Activated T-helper 17 cell treated with anti-CD3 and anti-CD28 coated beads, Interleukin-2, amount 50 U/mL, for 72 hours (primary cell): ENCODE measurements around the gene NCBP3. TPM values are rescaled to one million over a fixed set of nuclear protein-coding genes. Genes with fewer than 3 reads are reported as not detected.
"Not testable (repeated sequence)": the region's sequence is repeated elsewhere in the genome, so short reads cannot be mapped to it uniquely, and the experiment has no call there.

Experiments used
- ATAC-seq: fragments of 150-1000 bp; cut with Tn5 transposase; replicated peaks from 2 replicates; pipeline ENCODE4 v1.10.0; 2021; ENCODE audit warnings: mild to moderate bottlenecking, moderate library complexity
- H3K27ac Mint-ChIP-seq: one replicate; pipeline ENCODE4 v1.8.0; 2022; ENCODE audit warnings: mixed read lengths
- H3K27me3 Mint-ChIP-seq: one replicate; pipeline ENCODE4 v1.8.0; 2022; ENCODE audit warnings: mixed read lengths
- H3K36me3 Mint-ChIP-seq: one replicate; pipeline ENCODE4 v1.8.0; 2022; ENCODE audit warnings: low read depth, mild to moderate bottlenecking, mixed read lengths
- H3K4me1 Mint-ChIP-seq: one replicate; pipeline ENCODE4 v1.8.0; 2022; ENCODE audit warnings: mixed read lengths
- H3K4me3 Mint-ChIP-seq: one replicate; pipeline ENCODE4 v1.8.0; 2022; ENCODE audit warnings: mild to moderate bottlenecking, mixed read lengths
- H3K9me3 Mint-ChIP-seq: one replicate; pipeline ENCODE4 v1.8.0; 2022; ENCODE audit warnings: mixed read lengths
- total RNA-seq, 2 donors: library from RNA; stranded (reverse); gene quantifications; one replicate each; pipeline ENCODE4 v1.2.3, GENCODE V29; 2022

The NCBP3 gene
- total RNA-seq, 2 donors from 2014 or later = 30.8 to 40.4 TPM

DNA sequence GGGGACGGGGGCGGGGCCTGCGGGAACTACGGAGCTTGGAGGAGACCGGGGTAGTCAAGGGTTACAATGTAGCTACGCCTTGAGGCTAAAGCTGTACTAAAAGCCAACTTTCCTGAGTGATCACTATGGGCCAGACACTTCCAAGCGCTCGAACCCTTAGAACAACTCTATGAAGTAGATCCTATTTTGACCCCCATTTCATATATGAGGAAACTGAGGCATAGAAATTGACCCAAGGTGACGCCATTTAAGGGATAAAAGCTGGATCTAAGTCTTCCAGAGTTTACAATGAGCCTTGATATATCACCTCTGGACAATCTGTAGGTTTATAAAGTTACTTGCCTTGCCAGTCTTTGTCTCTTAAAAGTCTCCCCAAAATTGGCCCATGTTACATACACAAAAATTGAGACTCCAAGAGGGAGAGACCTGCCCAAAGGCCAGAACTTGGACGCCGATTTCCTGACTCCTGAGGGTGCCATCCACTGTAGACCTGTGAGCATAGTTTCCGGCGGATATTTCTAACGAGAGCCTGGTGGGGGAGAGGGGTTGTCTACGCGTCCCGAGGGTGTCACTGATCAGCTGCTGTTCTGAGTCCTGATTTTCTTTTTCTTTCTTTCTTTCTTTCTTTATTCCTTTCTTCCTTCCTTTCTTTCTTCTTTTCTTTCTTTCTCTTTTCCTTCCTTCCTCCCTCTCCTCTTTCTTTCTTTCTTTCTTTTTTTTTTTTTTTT lies 555 bp upstream of the NCBP3 start:
- Mint-ChIP-seq H3K27me3 (no peaks in the 10 kb centered on the region), H3K9me3 (no peaks in the 10 kb centered on the region), H3K27ac (peak overlapping the region; percentile 91), H3K4me3 (peak overlapping the region; percentile 93), H3K4me1 (peaks cover 15% of the 10 kb centered on the region), H3K36me3 (peaks cover 29% of the 10 kb centered on the region)
- ATAC-seq = no peak

DNA sequence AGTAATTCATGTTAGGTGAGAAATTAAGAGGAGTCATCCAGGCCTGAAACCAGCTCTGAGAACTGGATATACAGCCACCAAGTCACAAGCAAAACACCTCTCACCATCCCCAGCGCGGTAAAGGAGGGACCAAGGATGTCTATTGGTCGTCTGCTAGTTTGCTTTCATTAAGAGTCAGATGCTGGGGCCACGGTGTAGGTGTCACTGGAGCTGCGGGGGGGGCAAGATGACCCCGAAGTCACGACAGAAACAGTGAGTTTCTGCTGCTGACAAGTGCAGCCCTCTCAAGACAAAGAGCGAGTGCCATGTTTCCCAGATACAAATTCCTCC lies 790 bp downstream of the NCBP3 start:
- peaks cover 42% of the 10 kb centered on the region for H3K36me3 Mint-ChIP-seq
- peak overlapping the region; percentile 93 for H3K4me3 Mint-ChIP-seq
- H3K9me3 Mint-ChIP-seq = no peaks in the 10 kb centered on the region
- H3K27me3 Mint-ChIP-seq = no peaks in the 10 kb centered on the region
- ATAC-seq = peak; percentile 60
- H3K4me1 Mint-ChIP-seq = peaks cover 20% of the 10 kb centered on the region
- H3K27ac Mint-ChIP-seq = peak overlapping the region; percentile 91

DNA sequence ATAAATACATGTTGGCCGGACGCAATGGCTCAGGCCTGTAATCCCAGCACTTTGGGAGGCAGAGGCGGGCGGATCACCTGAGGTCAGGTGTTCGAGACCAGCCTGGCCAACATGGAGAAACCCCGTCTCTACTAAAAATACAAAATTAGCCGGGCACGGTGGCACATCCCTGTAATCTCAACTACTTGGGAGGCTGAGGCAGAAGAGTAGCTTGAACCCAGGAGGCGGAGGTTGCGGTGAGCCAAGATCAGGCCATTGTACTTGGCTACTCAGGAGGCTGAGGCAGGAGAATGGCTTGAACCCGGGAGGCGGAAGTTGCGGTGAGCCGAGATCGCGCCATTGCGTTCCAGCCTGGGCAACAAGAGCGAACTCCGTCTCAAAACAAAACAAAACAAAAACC lies 1.5 kb downstream of the NCBP3 start:
- Mint-ChIP-seq H3K36me3 (peaks cover 49% of the 10 kb centered on the region), H3K4me3 (peak overlapping the region; percentile 93), H3K4me1 (peaks cover 20% of the 10 kb centered on the region), H3K27ac (peak overlapping the region; percentile 91)
- not testable (repeated sequence) for H3K27me3 Mint-ChIP-seq, H3K9me3 Mint-ChIP-seq, ATAC-seq

DNA sequence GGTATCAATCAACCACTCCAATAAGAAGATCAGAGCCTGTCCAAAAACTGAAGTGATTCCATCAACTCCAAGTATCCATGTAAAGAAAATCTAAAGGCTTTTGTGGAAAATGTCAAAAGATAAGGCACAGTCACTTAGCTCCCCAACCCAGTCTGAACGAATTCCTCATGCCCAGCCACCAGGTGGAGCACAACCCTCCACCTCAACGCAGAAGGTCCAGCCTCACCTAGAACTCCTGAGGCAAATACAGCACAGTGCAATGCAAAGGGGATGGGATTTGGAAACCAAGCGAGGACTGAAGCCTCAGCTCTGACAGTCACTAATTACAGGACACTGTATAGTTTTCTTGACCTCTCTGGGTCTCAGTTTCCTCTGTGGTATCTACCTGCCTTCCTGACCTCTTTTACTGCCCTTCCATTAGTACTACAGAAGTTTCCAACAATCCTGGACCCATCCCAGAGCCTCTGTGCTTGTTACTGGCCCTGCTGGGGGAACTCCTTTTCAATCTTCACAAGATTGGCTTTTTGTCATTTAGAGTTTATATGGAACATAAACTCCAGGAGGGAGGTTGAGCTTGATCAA lies 2.0 kb downstream of the NCBP3 start:
- Mint-ChIP-seq H3K9me3 (no peaks in the 10 kb centered on the region), H3K36me3 (peaks cover 55% of the 10 kb centered on the region), H3K27ac (peak overlapping the region; percentile 91), H3K27me3 (no peaks in the 10 kb centered on the region), H3K4me3 (peak overlapping the region; percentile 93), H3K4me1 (peaks cover 20% of the 10 kb centered on the region)
- ATAC-seq = no peak

DNA sequence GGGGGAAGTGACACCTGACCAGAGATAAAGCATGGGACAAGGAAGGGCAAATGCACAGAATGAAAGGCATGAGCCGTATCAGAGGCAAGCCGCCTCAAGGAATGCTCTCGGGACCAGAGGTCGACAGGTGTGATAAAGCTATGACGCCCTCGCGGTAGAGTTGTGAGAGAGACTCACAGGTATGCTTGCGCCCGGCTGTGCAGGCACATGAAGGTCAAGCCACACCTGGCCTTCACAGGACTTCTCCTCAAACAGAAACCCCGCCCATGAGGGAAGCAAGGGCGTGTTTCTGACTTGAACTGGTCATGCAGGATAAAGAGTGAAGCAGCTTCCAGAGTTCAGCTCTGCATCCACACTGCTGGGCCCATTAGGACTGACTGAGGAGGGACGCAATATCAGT lies 7.8 kb downstream of the NCBP3 start:
- H3K9me3 Mint-ChIP-seq = no peaks in the 10 kb centered on the region
- no peaks in the 10 kb centered on the region for H3K27me3 Mint-ChIP-seq
- H3K4me3 Mint-ChIP-seq = no peak overlapping the region
- peaks cover 99% of the 10 kb centered on the region for H3K36me3 Mint-ChIP-seq
- no peak overlapping the region for H3K27ac Mint-ChIP-seq
- no peak for ATAC-seq
- peaks cover 13% of the 10 kb centered on the region for H3K4me1 Mint-ChIP-seq

DNA sequence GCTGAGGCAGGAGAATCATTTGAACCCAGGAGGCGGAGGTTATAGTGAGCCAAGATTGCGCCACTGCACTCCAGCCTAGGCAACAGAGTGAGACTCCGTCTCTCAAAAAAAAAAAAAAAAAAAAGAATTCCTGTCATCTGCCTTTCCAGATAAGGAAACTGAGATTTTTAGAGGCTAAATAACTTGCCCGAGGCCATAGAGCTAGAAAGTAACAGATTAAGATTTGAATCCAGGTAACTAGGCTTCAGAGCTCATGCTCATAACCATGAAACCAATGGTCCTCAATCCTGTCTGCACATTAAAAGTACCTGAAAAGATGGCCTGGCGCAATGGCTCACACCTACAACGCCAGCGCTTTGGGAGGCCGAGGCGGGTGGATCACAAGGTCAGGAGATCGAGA lies 9.5 kb downstream of the NCBP3 start:
- Mint-ChIP-seq H3K9me3 (no peaks in the 10 kb centered on the region), H3K4me3 (no peak overlapping the region), H3K27me3 (no peaks in the 10 kb centered on the region), H3K4me1 (peaks cover 13% of the 10 kb centered on the region), H3K27ac (no peak overlapping the region), H3K36me3 (peaks cover 89% of the 10 kb centered on the region)
- no peak for ATAC-seq

DNA sequence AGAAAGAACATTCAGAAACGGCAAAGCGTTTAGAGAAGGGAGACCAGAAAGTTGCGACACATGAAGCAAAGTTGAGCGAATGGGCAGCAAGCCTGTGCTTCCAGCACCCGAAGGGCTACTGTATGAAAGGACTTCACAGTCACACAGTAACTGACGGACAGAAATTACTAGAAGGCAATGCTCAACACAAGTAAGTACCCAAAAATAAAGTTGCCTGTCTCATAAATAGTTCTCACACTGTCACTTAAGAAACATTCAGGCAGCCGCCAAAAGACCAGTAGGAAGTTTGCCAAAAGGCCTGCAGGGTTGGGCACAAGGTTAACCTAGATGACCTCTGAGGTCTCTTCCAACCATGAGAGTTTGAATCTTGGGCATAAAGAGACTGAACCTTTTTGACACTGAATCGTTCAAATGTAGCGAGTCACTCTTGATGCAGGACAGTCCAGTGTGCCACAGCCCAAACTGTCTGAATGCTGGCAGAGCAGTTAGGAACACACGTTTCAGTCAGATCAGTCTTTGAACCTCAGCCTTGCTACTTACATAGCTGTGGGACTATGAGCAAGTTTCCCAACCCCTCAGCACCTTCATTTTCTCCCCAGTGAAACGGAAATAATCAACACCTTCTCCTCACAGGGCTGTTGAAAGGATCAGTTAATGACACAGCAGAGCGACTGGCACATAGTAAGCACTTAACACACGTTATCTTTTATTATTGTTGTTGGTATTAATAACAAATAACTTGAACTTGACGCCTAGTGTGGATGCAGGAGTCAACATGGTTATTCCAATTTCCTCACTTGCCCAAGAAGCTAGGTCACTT lies 10.4 kb downstream of the NCBP3 start:
- peaks cover 80% of the 10 kb centered on the region for H3K36me3 Mint-ChIP-seq
- H3K27me3 Mint-ChIP-seq = no peaks in the 10 kb centered on the region
- H3K27ac Mint-ChIP-seq = no peak overlapping the region
- H3K4me1 Mint-ChIP-seq = peaks cover 11% of the 10 kb centered on the region
- no peak overlapping the region for H3K4me3 Mint-ChIP-seq
- no peaks in the 10 kb centered on the region for H3K9me3 Mint-ChIP-seq
- ATAC-seq = no peak

DNA sequence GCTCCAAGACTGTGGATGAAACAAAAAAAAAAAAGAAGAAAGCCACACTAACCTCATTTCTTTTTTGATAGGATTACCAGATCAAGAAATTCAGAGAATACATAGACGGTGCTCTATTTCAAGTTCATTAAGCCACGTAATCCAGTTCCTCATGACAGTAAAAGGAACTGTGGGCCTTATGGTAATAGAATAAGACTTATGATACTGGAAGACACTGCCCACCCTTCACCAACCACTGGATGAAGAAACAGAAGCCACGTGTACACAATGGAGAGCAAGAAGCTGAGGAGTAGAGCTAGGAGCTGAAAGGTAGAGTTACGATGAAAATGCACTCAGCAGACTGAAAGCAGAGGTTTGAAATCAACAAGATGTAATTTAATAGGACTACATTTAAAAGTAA lies 11.2 kb downstream of the NCBP3 start:
- no peaks in the 10 kb centered on the region for H3K9me3 Mint-ChIP-seq
- H3K36me3 Mint-ChIP-seq = peaks cover 76% of the 10 kb centered on the region
- no peak for ATAC-seq
- peaks cover 8% of the 10 kb centered on the region for H3K4me1 Mint-ChIP-seq
- no peak overlapping the region for H3K4me3 Mint-ChIP-seq
- H3K27me3 Mint-ChIP-seq = no peaks in the 10 kb centered on the region
- H3K27ac Mint-ChIP-seq = peak overlapping the region; percentile 15

DNA sequence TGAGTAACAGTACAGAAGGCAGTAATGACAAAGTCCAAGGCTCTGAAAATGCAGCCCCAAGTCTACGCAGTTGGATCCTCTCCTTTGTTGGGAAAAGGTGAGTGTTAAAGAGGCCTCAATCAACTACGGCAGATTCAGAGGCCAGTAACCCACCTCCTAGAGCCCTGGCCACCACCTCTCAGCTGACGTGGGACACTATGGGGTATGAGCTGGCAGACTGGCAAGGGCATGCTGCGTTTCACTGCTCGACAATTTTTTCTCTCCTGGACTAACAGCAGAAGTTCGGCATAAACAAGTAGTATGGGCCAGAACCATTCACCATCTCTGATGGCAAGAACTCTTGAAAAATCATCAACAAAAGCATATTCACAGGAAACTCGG lies 17.2 kb downstream of the NCBP3 start:
- ATAC-seq = no peak
- H3K9me3 Mint-ChIP-seq = no peaks in the 10 kb centered on the region
- H3K36me3 Mint-ChIP-seq = peaks cover 77% of the 10 kb centered on the region

DNA sequence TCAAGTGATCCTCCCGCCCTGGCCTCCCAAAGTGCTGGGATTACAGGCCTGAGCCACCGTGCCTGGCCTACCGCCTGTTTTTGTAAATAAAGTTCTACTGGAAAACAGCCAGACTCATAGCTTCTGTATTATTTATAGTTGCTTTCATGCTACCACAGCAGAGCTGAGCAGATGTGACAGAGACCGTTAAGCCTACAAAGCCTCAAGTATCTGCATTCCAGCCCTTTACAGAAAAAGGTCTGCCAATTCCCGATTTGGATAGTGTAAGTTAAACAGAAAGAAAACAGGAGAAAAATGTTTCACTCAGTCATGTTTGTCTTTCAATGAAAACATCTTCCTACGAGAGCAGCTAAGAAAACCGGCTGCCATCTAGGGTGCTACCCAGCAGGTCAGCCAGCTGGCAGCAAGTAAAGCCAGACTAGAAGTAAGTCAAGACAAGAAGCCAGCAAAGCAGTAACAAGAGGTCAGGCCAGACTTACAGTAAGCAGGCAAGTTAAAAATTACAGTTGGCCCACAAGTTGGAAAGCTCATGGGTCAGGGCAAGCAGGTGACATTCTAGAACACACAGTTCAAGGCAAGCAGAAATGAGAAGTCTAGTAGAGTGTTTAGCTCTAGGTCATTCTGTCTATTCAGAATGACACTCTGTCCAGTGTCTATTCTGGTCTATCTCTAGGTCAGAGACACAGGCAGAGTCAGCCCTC lies 17.7 kb downstream of the NCBP3 start:
- Mint-ChIP-seq H3K27me3 (no peaks in the 10 kb centered on the region), H3K27ac (peak overlapping the region; percentile 1), H3K4me1 (no peaks in the 10 kb centered on the region), H3K9me3 (no peaks in the 10 kb centered on the region), H3K36me3 (peaks cover 76% of the 10 kb centered on the region), H3K4me3 (no peak overlapping the region)
- ATAC-seq = no peak

More for the DNA sequence above, 17.2 kb downstream of the NCBP3 start:
- Mint-ChIP-seq H3K4me3 (no peak overlapping the region), H3K4me1 (peaks cover 4% of the 10 kb centered on the region), H3K27ac (peak overlapping the region; percentile 1), H3K27me3 (no peaks in the 10 kb centered on the region)

DNA sequence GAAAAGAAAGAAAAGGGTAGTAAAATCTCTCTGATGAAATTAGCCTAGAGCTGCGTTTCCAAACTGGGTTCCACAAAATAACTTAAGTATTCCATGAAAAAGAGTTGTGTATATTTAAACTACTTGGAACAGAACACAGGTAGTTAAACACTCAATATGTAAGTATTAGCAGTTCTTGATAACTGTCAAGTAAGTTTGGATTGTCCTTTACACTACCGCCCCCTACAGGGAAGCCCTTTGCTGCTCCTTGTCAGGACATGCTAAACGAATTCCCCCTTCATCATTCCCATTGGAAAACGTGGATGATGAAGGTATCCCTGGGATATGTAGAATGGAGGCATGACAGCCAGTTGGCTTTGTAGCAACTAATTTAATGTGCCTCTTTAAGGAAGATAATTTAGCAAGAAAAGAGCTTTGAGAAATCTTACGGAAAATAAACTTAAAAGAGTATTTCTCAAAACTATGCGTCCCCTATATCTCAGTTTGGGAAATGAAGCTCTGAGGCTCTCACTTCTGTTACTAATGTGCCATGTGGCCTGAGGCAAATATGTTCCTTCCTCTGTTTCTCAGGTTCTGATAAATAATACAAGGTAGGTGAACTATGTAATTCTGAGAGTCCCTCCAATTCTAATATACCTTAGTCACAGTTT lies 18.8 kb downstream of the NCBP3 start:
- ATAC-seq = peak; percentile 38
- H3K9me3 Mint-ChIP-seq = no peaks in the 10 kb centered on the region
- peak overlapping the region; percentile 62 for H3K27ac Mint-ChIP-seq
- H3K4me3 Mint-ChIP-seq = no peak overlapping the region
- H3K4me1 Mint-ChIP-seq = no peaks in the 10 kb centered on the region
- peaks cover 79% of the 10 kb centered on the region for H3K36me3 Mint-ChIP-seq
- no peaks in the 10 kb centered on the region for H3K27me3 Mint-ChIP-seq

DNA sequence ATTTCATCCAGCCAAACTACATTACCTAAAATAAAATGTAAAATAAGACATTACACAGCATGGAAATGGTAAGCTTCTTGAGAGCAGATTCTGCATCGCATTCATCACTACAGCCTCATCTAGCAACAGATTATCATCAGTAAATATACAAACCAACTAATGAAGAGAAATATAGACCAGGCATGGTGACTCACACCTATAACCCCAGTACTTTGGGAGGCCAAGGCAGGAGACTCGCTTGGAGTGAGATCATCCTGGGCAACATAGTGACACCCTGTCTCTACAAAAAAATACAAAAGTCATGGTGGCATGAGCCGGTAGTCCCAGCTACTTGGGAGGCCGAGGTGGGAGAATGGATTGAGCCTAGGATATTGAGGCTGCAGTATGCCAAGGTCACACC lies 19.9 kb downstream of the NCBP3 start:
- Mint-ChIP-seq H3K36me3 (peaks cover 89% of the 10 kb centered on the region), H3K27ac (no peak overlapping the region), H3K4me3 (no peak overlapping the region), H3K4me1 (no peaks in the 10 kb centered on the region), H3K9me3 (no peaks in the 10 kb centered on the region), H3K27me3 (no peaks in the 10 kb centered on the region)
- peak; percentile 31 for ATAC-seq

DNA sequence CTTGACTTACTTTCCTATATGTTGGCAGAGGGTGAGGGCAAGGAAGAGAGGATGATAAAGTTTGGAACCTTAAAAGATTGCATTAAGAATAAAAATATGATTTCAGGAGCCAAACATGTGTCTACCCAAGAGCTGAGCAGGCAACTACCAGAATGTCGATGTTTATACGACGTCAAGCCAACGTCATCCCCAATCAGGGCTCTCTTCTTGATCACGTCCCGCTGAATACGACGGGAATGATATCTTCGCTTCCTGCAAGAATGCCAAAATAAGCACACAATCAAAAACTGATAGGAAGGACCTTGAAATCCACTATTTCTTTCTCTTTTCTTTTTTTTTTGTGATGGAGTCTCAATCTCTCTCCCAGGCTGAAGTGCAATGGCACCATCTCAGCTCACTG lies 24.9 kb downstream of the NCBP3 start:
- ATAC-seq = no peak
- H3K27me3 Mint-ChIP-seq = no peaks in the 10 kb centered on the region
- H3K9me3 Mint-ChIP-seq = no peaks in the 10 kb centered on the region
- no peak overlapping the region for H3K4me3 Mint-ChIP-seq
- peaks cover 99% of the 10 kb centered on the region for H3K36me3 Mint-ChIP-seq
- no peak overlapping the region for H3K27ac Mint-ChIP-seq
- H3K4me1 Mint-ChIP-seq = no peaks in the 10 kb centered on the region

DNA sequence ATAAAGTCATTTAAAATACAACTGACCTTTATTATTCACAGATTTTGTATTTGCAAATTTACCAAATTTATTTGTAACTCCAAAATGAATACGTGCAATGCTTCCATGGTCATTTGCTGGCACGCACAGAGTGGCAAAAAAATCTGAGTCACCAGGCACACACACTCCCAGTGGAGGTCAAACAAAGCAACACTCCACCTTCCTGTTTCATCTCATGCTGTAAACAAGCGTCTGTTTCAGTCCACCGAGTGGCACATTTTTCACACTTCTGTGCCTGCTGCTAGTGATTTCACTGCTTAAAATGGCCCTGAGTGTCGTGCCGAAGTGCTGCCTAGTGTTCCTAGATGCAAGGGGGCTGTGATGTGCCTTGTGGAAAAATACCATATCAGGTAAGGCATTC lies 27.3 kb downstream of the NCBP3 start:
- Mint-ChIP-seq H3K36me3 (peaks cover 99% of the 10 kb centered on the region), H3K4me1 (no peaks in the 10 kb centered on the region), H3K27ac (no peak overlapping the region), H3K9me3 (no peaks in the 10 kb centered on the region), H3K27me3 (no peaks in the 10 kb centered on the region), H3K4me3 (no peak overlapping the region)
- no peak for ATAC-seq
